HG03280 (cell line): ENCODE data around the gene MED12L.

ENCODE experiments used
- ATAC-seq: cut with Tn5 transposase; IDR thresholded peaks from one replicate; pipeline ENCODE4 v1.9.1; 2021; ENCODE audit warnings: mild to moderate bottlenecking, moderate library complexity; ENCODE audit not compliant: unreplicated experiment

Gene MED12L

DNA sequence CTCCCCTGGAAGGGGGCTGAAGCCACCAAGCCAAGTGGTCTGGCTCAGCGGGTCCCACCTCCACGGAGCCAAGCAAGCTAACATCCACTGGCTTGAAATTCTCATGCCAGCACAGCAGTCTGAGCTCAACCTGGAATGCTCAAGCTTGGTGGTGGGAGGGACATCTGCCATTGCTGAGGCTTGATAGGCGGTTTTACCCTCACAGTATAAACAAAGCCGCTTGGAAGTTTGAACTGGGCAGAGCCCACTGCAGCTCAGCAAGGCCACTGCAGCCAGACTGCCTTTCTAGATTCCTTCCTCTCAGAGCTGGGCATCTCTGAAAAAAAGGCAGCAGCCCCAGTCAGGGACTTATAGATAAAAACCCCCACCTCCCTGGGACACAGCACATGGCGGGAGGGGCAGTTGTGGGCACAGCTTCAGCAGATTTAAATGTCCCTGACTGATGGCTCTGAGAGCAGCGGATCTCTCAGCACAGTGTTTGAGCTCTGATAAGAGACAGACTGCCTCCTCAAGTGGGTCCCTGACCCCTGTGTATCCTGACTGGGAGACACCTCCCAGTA lies 398.6 kb downstream of the MED12L start:
- ATAC-seq, result no peak
